ENCODE data around the gene KRT77. TPM values are rescaled to one million over a fixed set of nuclear protein-coding genes. Genes with fewer than 3 reads are reported as not detected.

The KRT77 gene
- polyA plus RNA-seq, 1 donor from 2014 or later: not detected

DNA sequence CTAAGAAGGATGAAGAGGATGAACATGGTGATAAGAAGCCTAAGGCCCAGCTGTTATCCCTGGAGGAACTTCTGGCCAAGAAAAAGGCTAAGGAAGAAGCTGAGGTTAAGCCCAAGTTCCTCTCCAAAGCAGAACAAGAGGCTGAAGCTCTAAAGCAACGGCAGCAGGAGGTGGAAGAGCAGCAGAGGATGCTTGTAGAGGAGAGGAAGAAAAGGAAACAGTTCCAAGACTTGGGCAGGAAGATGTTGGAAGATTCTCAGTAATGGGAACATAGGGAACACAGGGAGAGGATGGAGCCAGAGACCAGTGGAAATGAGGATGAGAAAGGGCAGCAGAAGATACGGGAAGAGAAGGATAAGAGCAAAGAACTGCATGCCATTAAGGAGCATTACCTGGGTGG lies 27.5 kb upstream of the KRT77 start:
- Histone ChIP-seq H3K27me3 (ENCODE audit: insufficient read depth, low read depth, low read length) (peaks cover 11% of the 10 kb centered on the region), H3K4me2 (ENCODE audit: low read length) (no peak overlapping the region), H3K27ac (ENCODE audit: low read length) (no peak overlapping the region), H3K9me3 (ENCODE audit: low read length) (no peaks in the 10 kb centered on the region), H2AFZ (ENCODE audit: low read depth, low read length) (no peak overlapping the region), H3K9me2 (ENCODE audit: insufficient read depth, low read length) (no peaks in the 10 kb centered on the region), H3K79me2 (replicated peaks; ENCODE audit: insufficient read depth, low read length) (no peaks in the 10 kb centered on the region), H3F3A (ENCODE audit: insufficient read depth, low read length, poor library complexity, severe bottlenecking) (no peaks in the 10 kb centered on the region), H3K9ac (ENCODE audit: low read length) (no peak overlapping the region), H3K4me3 (ENCODE audit: low read length) (no peak overlapping the region), H3K36me3 (ENCODE audit: insufficient read depth, low read length) (no peaks in the 10 kb centered on the region), H4K20me1 (ENCODE audit: insufficient read depth) (no peaks in the 10 kb centered on the region)
- TF ChIP-seq TAF1 (IDR thresholded peaks at IDR 0.05; ENCODE audit: low read depth): no peak

DNA sequence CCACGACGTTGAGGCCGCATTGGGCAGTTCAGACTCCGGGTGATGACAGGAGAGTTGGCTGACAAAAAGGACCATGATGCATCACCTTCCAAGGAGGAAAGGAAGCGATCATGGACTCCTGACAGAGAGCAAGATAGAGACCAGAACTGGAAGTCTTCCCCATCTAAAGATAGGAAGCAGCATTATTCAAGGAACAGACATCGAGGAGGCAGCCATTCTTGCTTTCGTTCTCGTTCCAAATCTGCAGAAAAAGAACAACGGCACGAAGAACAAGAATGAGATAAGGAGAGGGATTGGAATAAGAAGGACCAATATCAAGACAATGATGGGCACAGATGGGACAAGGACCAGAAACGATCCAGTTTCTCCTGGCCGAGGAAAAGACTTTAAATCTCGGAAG lies 27.1 kb upstream of the KRT77 start:
- H3K9me3 ChIP-seq (ENCODE audit: low read length): no peaks in the 10 kb centered on the region
- H3K4me3 ChIP-seq (ENCODE audit: low read length): no peak overlapping the region
- H3K27ac ChIP-seq (ENCODE audit: low read length): no peak overlapping the region
- no peak for TF ChIP-seq EZH2 (IDR thresholded peaks at IDR 0.05; ENCODE audit: borderline replicate concordance, insufficient read depth, low read length, poor library complexity, severe bottlenecking)
- no peak for TF ChIP-seq SMC3 (conservative IDR thresholded peaks at IDR 0.05; ENCODE audit: poor library complexity)
- TF ChIP-seq POLR2AphosphoS5 (IDR thresholded peaks at IDR 0.05): no peak
- TF ChIP-seq, protein P1, sequence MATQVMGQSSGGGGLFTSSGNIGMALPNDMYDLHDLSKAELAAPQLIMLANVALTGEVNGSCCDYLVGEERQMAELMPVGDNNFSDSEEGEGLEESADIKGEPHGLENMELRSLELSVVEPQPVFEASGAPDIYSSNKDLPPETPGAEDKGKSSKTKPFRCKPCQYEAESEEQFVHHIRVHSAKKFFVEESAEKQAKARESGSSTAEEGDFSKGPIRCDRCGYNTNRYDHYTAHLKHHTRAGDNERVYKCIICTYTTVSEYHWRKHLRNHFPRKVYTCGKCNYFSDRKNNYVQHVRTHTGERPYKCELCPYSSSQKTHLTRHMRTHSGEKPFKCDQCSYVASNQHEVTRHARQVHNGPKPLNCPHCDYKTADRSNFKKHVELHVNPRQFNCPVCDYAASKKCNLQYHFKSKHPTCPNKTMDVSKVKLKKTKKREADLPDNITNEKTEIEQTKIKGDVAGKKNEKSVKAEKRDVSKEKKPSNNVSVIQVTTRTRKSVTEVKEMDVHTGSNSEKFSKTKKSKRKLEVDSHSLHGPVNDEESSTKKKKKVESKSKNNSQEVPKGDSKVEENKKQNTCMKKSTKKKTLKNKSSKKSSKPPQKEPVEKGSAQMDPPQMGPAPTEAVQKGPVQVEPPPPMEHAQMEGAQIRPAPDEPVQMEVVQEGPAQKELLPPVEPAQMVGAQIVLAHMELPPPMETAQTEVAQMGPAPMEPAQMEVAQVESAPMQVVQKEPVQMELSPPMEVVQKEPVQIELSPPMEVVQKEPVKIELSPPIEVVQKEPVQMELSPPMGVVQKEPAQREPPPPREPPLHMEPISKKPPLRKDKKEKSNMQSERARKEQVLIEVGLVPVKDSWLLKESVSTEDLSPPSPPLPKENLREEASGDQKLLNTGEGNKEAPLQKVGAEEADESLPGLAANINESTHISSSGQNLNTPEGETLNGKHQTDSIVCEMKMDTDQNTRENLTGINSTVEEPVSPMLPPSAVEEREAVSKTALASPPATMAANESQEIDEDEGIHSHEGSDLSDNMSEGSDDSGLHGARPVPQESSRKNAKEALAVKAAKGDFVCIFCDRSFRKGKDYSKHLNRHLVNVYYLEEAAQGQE (IDR thresholded peaks at IDR 0.05; ENCODE audit: borderline replicate concordance): no peak
- no peak for TF ChIP-seq RAD21 (conservative IDR thresholded peaks at IDR 0.05)
- no peak for TF ChIP-seq MXI1 (conservative IDR thresholded peaks at IDR 0.05; ENCODE audit: poor library complexity, severe bottlenecking)
- TF ChIP-seq EP300 (conservative IDR thresholded peaks at IDR 0.05; ENCODE audit: poor library complexity, severe bottlenecking): no peak
- TF ChIP-seq, protein P2, sequence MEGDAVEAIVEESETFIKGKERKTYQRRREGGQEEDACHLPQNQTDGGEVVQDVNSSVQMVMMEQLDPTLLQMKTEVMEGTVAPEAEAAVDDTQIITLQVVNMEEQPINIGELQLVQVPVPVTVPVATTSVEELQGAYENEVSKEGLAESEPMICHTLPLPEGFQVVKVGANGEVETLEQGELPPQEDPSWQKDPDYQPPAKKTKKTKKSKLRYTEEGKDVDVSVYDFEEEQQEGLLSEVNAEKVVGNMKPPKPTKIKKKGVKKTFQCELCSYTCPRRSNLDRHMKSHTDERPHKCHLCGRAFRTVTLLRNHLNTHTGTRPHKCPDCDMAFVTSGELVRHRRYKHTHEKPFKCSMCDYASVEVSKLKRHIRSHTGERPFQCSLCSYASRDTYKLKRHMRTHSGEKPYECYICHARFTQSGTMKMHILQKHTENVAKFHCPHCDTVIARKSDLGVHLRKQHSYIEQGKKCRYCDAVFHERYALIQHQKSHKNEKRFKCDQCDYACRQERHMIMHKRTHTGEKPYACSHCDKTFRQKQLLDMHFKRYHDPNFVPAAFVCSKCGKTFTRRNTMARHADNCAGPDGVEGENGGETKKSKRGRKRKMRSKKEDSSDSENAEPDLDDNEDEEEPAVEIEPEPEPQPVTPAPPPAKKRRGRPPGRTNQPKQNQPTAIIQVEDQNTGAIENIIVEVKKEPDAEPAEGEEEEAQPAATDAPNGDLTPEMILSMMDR (IDR thresholded peaks at IDR 0.05; ENCODE audit: poor library complexity, severe bottlenecking): no peak
- no peak for TF ChIP-seq TAF1 (IDR thresholded peaks at IDR 0.05; ENCODE audit: low read depth)
- H2AFZ ChIP-seq (ENCODE audit: low read depth, low read length): no peak overlapping the region
- no peak overlapping the region for H3K4me2 ChIP-seq (ENCODE audit: low read length)
- no peaks in the 10 kb centered on the region for H3K79me2 ChIP-seq (replicated peaks; ENCODE audit: insufficient read depth, low read length)
- H3K27me3 ChIP-seq (ENCODE audit: insufficient read depth, low read depth, low read length): peaks cover 11% of the 10 kb centered on the region
- no peaks in the 10 kb centered on the region for H3K36me3 ChIP-seq (ENCODE audit: insufficient read depth, low read length)
- H4K20me1 ChIP-seq (ENCODE audit: insufficient read depth): no peaks in the 10 kb centered on the region
- H3K9me2 ChIP-seq (ENCODE audit: insufficient read depth, low read length): no peaks in the 10 kb centered on the region
- no peaks in the 10 kb centered on the region for H3F3A ChIP-seq (ENCODE audit: insufficient read depth, low read length, poor library complexity, severe bottlenecking)
- no peak overlapping the region for H3K9ac ChIP-seq (ENCODE audit: low read length)

DNA sequence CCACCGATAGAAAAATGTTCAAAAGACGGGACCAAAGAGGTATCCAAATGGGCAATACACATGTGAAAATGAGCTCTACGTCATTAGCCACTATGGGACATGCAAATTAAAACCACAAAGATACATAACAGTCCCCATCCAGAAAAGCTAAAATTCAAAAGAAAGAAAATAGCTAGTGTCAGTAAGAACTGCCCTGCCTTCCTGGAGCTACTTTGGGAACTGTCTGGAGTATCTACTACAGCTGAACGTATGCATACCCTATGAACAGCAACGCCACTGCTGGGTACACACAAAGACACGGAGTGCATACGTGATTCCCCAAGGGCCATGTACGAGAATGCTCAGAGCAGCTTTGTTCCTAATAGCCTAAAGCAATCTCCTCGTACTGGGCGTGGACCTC lies 25.8 kb upstream of the KRT77 start:
- no peaks in the 10 kb centered on the region for H3K36me3 ChIP-seq (ENCODE audit: insufficient read depth, low read length)
- H3K27me3 ChIP-seq (ENCODE audit: insufficient read depth, low read depth, low read length): peaks cover 8% of the 10 kb centered on the region
- no peak overlapping the region for H3K4me2 ChIP-seq (ENCODE audit: low read length)
- H3K9me2 ChIP-seq (ENCODE audit: insufficient read depth, low read length): no peaks in the 10 kb centered on the region
- TF ChIP-seq RAD21 (conservative IDR thresholded peaks at IDR 0.05) (no peak), MXI1 (conservative IDR thresholded peaks at IDR 0.05; ENCODE audit: poor library complexity, severe bottlenecking) (no peak), EZH2 (IDR thresholded peaks at IDR 0.05; ENCODE audit: borderline replicate concordance, insufficient read depth, low read length, poor library complexity, severe bottlenecking) (no peak), POLR2AphosphoS5 (IDR thresholded peaks at IDR 0.05) (no peak), TAF1 (IDR thresholded peaks at IDR 0.05; ENCODE audit: low read depth) (no peak), EP300 (conservative IDR thresholded peaks at IDR 0.05; ENCODE audit: poor library complexity, severe bottlenecking) (no peak), SMC3 (conservative IDR thresholded peaks at IDR 0.05; ENCODE audit: poor library complexity) (no peak)
- TF ChIP-seq, protein P2 (IDR thresholded peaks at IDR 0.05; ENCODE audit: poor library complexity, severe bottlenecking): no peak
- TF ChIP-seq, protein P1 (IDR thresholded peaks at IDR 0.05; ENCODE audit: borderline replicate concordance): no peak
- H3K9me3 ChIP-seq (ENCODE audit: low read length): no peaks in the 10 kb centered on the region
- no peaks in the 10 kb centered on the region for H3F3A ChIP-seq (ENCODE audit: insufficient read depth, low read length, poor library complexity, severe bottlenecking)
- H2AFZ ChIP-seq (ENCODE audit: low read depth, low read length): no peak overlapping the region
- H4K20me1 ChIP-seq (ENCODE audit: insufficient read depth): no peaks in the 10 kb centered on the region
- H3K27ac ChIP-seq (ENCODE audit: low read length): no peak overlapping the region
- no peaks in the 10 kb centered on the region for H3K79me2 ChIP-seq (replicated peaks; ENCODE audit: insufficient read depth, low read length)
- H3K9ac ChIP-seq (ENCODE audit: low read length): no peak overlapping the region
- H3K4me3 ChIP-seq (ENCODE audit: low read length): no peak overlapping the region

Data from neural cell (in vitro differentiated cells).